Parathyroid adenoma (tissue), 2 donors: ENCODE results near the gene DAPK2.

ENCODE experiments used
- H2AFZ ChIP-seq: fragments of 300-600 bp; sonication (generic); one replicate; pipeline ENCODE4 v1.7.0; 2017; ENCODE audit warnings: antibody characterized with exemption, mild to moderate bottlenecking
- H3K27ac ChIP-seq: fragments of 300-600 bp; sonication (generic); one replicate; pipeline ENCODE4 v1.7.0; 2017
- H3K27me3 ChIP-seq: fragments of 300-600 bp; sonication (generic); one replicate; pipeline ENCODE4 v1.7.0; 2017; ENCODE audit warnings: low read length; ENCODE audit not compliant: control insufficient read depth, insufficient read depth
- H3K36me3 ChIP-seq: fragments of 300-600 bp; sonication (generic); one replicate; pipeline ENCODE4 v1.7.0; 2017; ENCODE audit warnings: low read length; ENCODE audit not compliant: control insufficient read depth, insufficient read depth
- H3K4me1 ChIP-seq: fragments of 300-600 bp; sonication (generic); one replicate; pipeline ENCODE4 v1.7.0; 2017; ENCODE audit warnings: control low read depth
- H3K4me2 ChIP-seq: fragments of 300-600 bp; sonication (generic); one replicate; pipeline ENCODE4 v1.7.0; 2017; ENCODE audit warnings: low read length
- H3K4me3 ChIP-seq: fragments of 300-600 bp; sonication (generic); one replicate; pipeline ENCODE4 v1.7.0; 2017; ENCODE audit warnings: low read depth, low read length
- H3K79me2 ChIP-seq: fragments of 300-600 bp; sonication (generic); one replicate; pipeline ENCODE4 v1.7.0; 2017; ENCODE audit warnings: control low read depth
- H3K9ac ChIP-seq: fragments of 300-600 bp; sonication (generic); one replicate; pipeline ENCODE4 v1.7.0; 2017; ENCODE audit warnings: mild to moderate bottlenecking
- H3K9me3 ChIP-seq: fragments of 300-600 bp; sonication (generic); one replicate; pipeline ENCODE4 v1.7.0; 2017; ENCODE audit warnings: low read length; ENCODE audit not compliant: control insufficient read depth
- CTCF ChIP-seq: fragments of 300-600 bp; sonication (generic); IDR thresholded peaks from one replicate; pipeline ENCODE4 v1.7.0; 2017; ENCODE audit warnings: antibody characterized with exemption, mild to moderate bottlenecking
- donor health status: primary hyperparathyroidism.

The DAPK2 gene

GRCh38 chr15:63905558-63906265, 140.6 kb downstream of the DAPK2 start:
- Histone ChIP-seq H3K36me3 (no peaks in the 10 kb centered on the region), H3K27me3 (no peaks in the 10 kb centered on the region), H3K9ac (no peak overlapping the region), H3K79me2 (no peaks in the 10 kb centered on the region), H3K27ac (no peak overlapping the region), H3K4me1 (no peaks in the 10 kb centered on the region), H2AFZ (no peak overlapping the region), H3K4me3 (no peak overlapping the region), H3K4me2 (no peak overlapping the region), H3K9me3 (no peaks in the 10 kb centered on the region)
- no peak for TF ChIP-seq CTCF

GRCh38 chr15:63905131-63905530, 141.2 kb downstream of the DAPK2 start:
- Histone ChIP-seq H3K9ac (no peak overlapping the region), H3K4me3 (no peak overlapping the region), H3K9me3 (no peaks in the 10 kb centered on the region), H3K4me2 (no peak overlapping the region), H3K27ac (no peak overlapping the region), H3K4me1 (no peaks in the 10 kb centered on the region), H3K27me3 (no peaks in the 10 kb centered on the region), H3K36me3 (no peaks in the 10 kb centered on the region), H3K79me2 (no peaks in the 10 kb centered on the region), H2AFZ (no peak overlapping the region)
- TF ChIP-seq CTCF: no peak

GRCh38 chr15:63904042-63904441, 142.2 kb downstream of the DAPK2 start:
- no peak overlapping the region for H2AFZ ChIP-seq
- no peak overlapping the region for H3K4me3 ChIP-seq
- no peak overlapping the region for H3K9ac ChIP-seq
- H3K4me1 ChIP-seq: no peaks in the 10 kb centered on the region
- H3K79me2 ChIP-seq: no peaks in the 10 kb centered on the region
- no peaks in the 10 kb centered on the region for H3K9me3 ChIP-seq
- H3K36me3 ChIP-seq: no peaks in the 10 kb centered on the region
- no peaks in the 10 kb centered on the region for H3K27me3 ChIP-seq
- no peak for TF ChIP-seq CTCF
- no peak overlapping the region for H3K4me2 ChIP-seq
- H3K27ac ChIP-seq: no peak overlapping the region

GRCh38 chr15:63902671-63903035, 143.6 kb downstream of the DAPK2 start:
- no peak for TF ChIP-seq CTCF
- no peak overlapping the region for H2AFZ ChIP-seq
- no peak overlapping the region for H3K4me3 ChIP-seq
- no peak overlapping the region for H3K4me2 ChIP-seq
- no peaks in the 10 kb centered on the region for H3K27me3 ChIP-seq
- no peaks in the 10 kb centered on the region for H3K4me1 ChIP-seq
- no peak overlapping the region for H3K27ac ChIP-seq
- no peaks in the 10 kb centered on the region for H3K79me2 ChIP-seq
- no peaks in the 10 kb centered on the region for H3K9me3 ChIP-seq
- H3K36me3 ChIP-seq: no peaks in the 10 kb centered on the region
- no peak overlapping the region for H3K9ac ChIP-seq
